ENCODE measurements around the gene SLCO3A1. TPM values are rescaled to one million over a fixed set of nuclear protein-coding genes. Genes with fewer than 3 reads are reported as not detected.

Gene SLCO3A1
- total RNA-seq, 1 experiment from 2014 or later: not detected

GRCh38 chr15:91881569-91882297 lies 28.2 kb downstream of the SLCO3A1 start:
- Mint-ChIP-seq H3K4me3 (ENCODE audit: unreplicated experiment) (no peak overlapping the region), H3K9me3 (ENCODE audit: unreplicated experiment) (no peaks in the 10 kb centered on the region), H3K27ac (ENCODE audit: unreplicated experiment) (no peak overlapping the region), H3K27me3 (ENCODE audit: insufficient read depth, unreplicated experiment) (peaks cover 2% of the 10 kb centered on the region), H3K36me3 (ENCODE audit: insufficient read depth, unreplicated experiment) (no peaks in the 10 kb centered on the region), H3K4me1 (ENCODE audit: low read depth, unreplicated experiment) (no peaks in the 10 kb centered on the region)
- BruUV-seq (replicated peaks): no TSS peak
- no peak overlapping the region for H3K4me3 ChIP-seq (ENCODE audit: low read depth, low read length)
- ChIA-PET CTCF (no interaction called here), POLR2A (no interaction called here)
- no peak for DNase-seq
- no peaks in the 10 kb centered on the region for H3K36me3 ChIP-seq (ENCODE audit: control insufficient read depth, insufficient read depth, low read length)
- TF ChIP-seq CTCF (IDR thresholded peaks at IDR 0.05; ENCODE audit: insufficient read depth in 1 of 2, low read depth in 1 of 2, low read length in 1 of 2, severe bottlenecking in 1 of 2, unreplicated experiment in 1 of 2): no peak
- H3K9me3 ChIP-seq: no peaks in the 10 kb centered on the region
- no peaks in the 10 kb centered on the region for H3K4me1 ChIP-seq
- peaks cover 1% of the 10 kb centered on the region; the same call in 1 of the 2 replicates for H3K27me3 ChIP-seq (replicated peaks; ENCODE audit: control insufficient read depth, insufficient read depth, low read length)
- intact Hi-C loops (cut with micrococcal nuclease; ENCODE audit: unreplicated experiment): no loop called here

- ChIA-PET POLR2A (no interaction called here), CTCF (no interaction called here)
- TF ChIP-seq CTCF (IDR thresholded peaks at IDR 0.05; ENCODE audit: insufficient read depth in 1 of 2, low read depth in 1 of 2, low read length in 1 of 2, severe bottlenecking in 1 of 2, unreplicated experiment in 1 of 2): no peak
- Histone ChIP-seq H3K4me1 (no peaks in the 10 kb centered on the region), H3K36me3 (ENCODE audit: control insufficient read depth, insufficient read depth, low read length) (no peaks in the 10 kb centered on the region), H3K4me3 (ENCODE audit: low read depth, low read length) (no peak overlapping the region), H3K27me3 (replicated peaks; ENCODE audit: control insufficient read depth, insufficient read depth, low read length) (peaks cover 1% of the 10 kb centered on the region; the same call in 1 of the 2 replicates), H3K9me3 (no peaks in the 10 kb centered on the region)
- no peak for DNase-seq
- BruUV-seq (replicated peaks): no TSS peak
- H3K4me1 Mint-ChIP-seq (ENCODE audit: low read depth, unreplicated experiment): no peaks in the 10 kb centered on the region
- intact Hi-C loops (cut with micrococcal nuclease; ENCODE audit: unreplicated experiment): no loop called here
- H3K4me3 Mint-ChIP-seq (ENCODE audit: unreplicated experiment): no peak overlapping the region
- H3K9me3 Mint-ChIP-seq (ENCODE audit: unreplicated experiment): no peaks in the 10 kb centered on the region
- no peaks in the 10 kb centered on the region for H3K36me3 Mint-ChIP-seq (ENCODE audit: insufficient read depth, unreplicated experiment)
- H3K27me3 Mint-ChIP-seq (ENCODE audit: insufficient read depth, unreplicated experiment): peaks cover 2% of the 10 kb centered on the region
- H3K27ac Mint-ChIP-seq (ENCODE audit: unreplicated experiment): no peak overlapping the region
Observed at GRCh38 chr15:91882858-91883586, 29.5 kb downstream of the SLCO3A1 start.

GRCh38 chr15:91884606-91885005 lies 31.1 kb downstream of the SLCO3A1 start:
- H3K9me3 ChIP-seq: no peaks in the 10 kb centered on the region
- no peaks in the 10 kb centered on the region for H3K36me3 ChIP-seq (ENCODE audit: control insufficient read depth, insufficient read depth, low read length)
- Mint-ChIP-seq H3K9me3 (ENCODE audit: unreplicated experiment) (no peaks in the 10 kb centered on the region), H3K36me3 (ENCODE audit: insufficient read depth, unreplicated experiment) (no peaks in the 10 kb centered on the region), H3K27me3 (ENCODE audit: insufficient read depth, unreplicated experiment) (peaks cover 2% of the 10 kb centered on the region), H3K4me3 (ENCODE audit: unreplicated experiment) (no peak overlapping the region), H3K27ac (ENCODE audit: unreplicated experiment) (no peak overlapping the region), H3K4me1 (ENCODE audit: low read depth, unreplicated experiment) (no peaks in the 10 kb centered on the region)
- no peak for DNase-seq
- no TSS peak for BruUV-seq (replicated peaks)
- POLR2A ChIA-PET: no interaction called here
- CTCF ChIA-PET: no interaction called here
- no peak overlapping the region for H3K4me3 ChIP-seq (ENCODE audit: low read depth, low read length)
- no peak for TF ChIP-seq CTCF (IDR thresholded peaks at IDR 0.05; ENCODE audit: insufficient read depth in 1 of 2, low read depth in 1 of 2, low read length in 1 of 2, severe bottlenecking in 1 of 2, unreplicated experiment in 1 of 2)
- intact Hi-C loops (cut with micrococcal nuclease; ENCODE audit: unreplicated experiment): no loop called here
- H3K4me1 ChIP-seq: no peaks in the 10 kb centered on the region
- H3K27me3 ChIP-seq (replicated peaks; ENCODE audit: control insufficient read depth, insufficient read depth, low read length): peaks cover 1% of the 10 kb centered on the region; the same call in 1 of the 2 replicates

Measured in Caco-2 (cell line).